ENCODE data around the gene GDPD1. TPM values are rescaled to one million over a fixed set of nuclear protein-coding genes. Genes with fewer than 3 reads are reported as not detected.
A peak's percentile ranks its signal among the peaks of the same experiment; 100 is the strongest.

GDPD1 gene
- total and polyA plus RNA-seq, 2 experiments from 2014 or later: 0.40 to 2.3 TPM

DNA sequence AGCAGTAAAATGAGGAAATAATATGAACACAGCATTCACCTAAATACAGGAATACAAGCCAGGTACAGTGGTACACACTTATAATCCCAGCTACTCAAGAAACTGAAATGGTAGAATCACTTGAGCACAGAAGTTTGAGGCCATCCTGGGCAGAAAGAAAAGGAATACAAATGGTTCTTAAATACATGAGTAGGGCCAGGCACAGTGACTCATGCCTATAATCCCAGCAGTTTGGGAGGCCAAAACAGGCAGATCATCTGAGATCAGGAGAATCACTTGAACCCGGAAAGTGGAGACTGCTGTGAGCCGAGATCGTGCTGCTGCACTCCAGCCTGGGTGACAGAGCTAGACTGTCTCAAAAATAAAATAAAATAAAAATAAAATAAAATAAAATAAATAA lies 33.5 kb upstream of the GDPD1 start:
- no peak overlapping the region for H3K27ac ChIP-seq
- no peak overlapping the region for H3K4me3 ChIP-seq
- no peak for TF ChIP-seq EZH2 (IDR thresholded peaks at IDR 0.05; ENCODE audit: insufficient read depth, poor library complexity, severe bottlenecking)
- TF ChIP-seq EZH2phosphoT487 (IDR thresholded peaks at IDR 0.05; ENCODE audit: insufficient read depth, low read depth): no peak
- DNase-seq: peak; percentile 19
- in situ Hi-C loops (cut with MboI): no loop called here
- no peak overlapping the region for H3K9ac ChIP-seq
- 98% methylated on average over 3 of the region's 3 CpGs for WGBS, 2 experiments (ENCODE audit: low coverage in 1 of 2, low lambda C conversion rate in 2 of 2, missing lambda C conversion rate in 2 of 2)
- no peaks in the 10 kb centered on the region for H3K4me1 ChIP-seq (ENCODE audit: insufficient read depth)
- 0 out of 2 replicates have a peak, but pooled peaks cover 6% of the 10 kb centered on the region for H3K36me3 ChIP-seq (ENCODE audit: low read depth)
- H3K9me3 ChIP-seq (ENCODE audit: low read depth): no peaks in the 10 kb centered on the region
- H3K4me2 ChIP-seq (ENCODE audit: unreplicated experiment): no peak overlapping the region
- H3K9me2 ChIP-seq (ENCODE audit: insufficient read depth): no peaks in the 10 kb centered on the region
- no peaks in the 10 kb centered on the region for H4K20me1 ChIP-seq (ENCODE audit: insufficient read depth)
- H3F3A ChIP-seq (ENCODE audit: insufficient read depth): no peaks in the 10 kb centered on the region
- no peaks in the 10 kb centered on the region for H3K79me2 ChIP-seq (ENCODE audit: insufficient read depth)
- H2AFZ ChIP-seq: no peak overlapping the region
- H3K27me3 ChIP-seq (replicated peaks; ENCODE audit: insufficient read depth): no peaks in the 10 kb centered on the region

GRCh38 chr17:59190806-59191205 lies 29.5 kb upstream of the GDPD1 start:
- DNase-seq: no peak
- H3K36me3 ChIP-seq (ENCODE audit: low read depth): peaks cover under 1% of the 10 kb centered on the region; the same call in 1 of the 2 replicates
- in situ Hi-C loops (cut with MboI): no loop called here
- H3K9me2 ChIP-seq (ENCODE audit: insufficient read depth): no peaks in the 10 kb centered on the region
- no peaks in the 10 kb centered on the region for H3K9me3 ChIP-seq (ENCODE audit: low read depth)
- no peak overlapping the region for H2AFZ ChIP-seq
- no peaks in the 10 kb centered on the region for H3F3A ChIP-seq (ENCODE audit: insufficient read depth)
- no peak overlapping the region for H3K27ac ChIP-seq
- H3K4me3 ChIP-seq: no peak overlapping the region
- no peak overlapping the region for H3K9ac ChIP-seq
- no peaks in the 10 kb centered on the region for H4K20me1 ChIP-seq (ENCODE audit: insufficient read depth)
- no peak overlapping the region for H3K4me2 ChIP-seq (ENCODE audit: unreplicated experiment)
- no peaks in the 10 kb centered on the region for H3K27me3 ChIP-seq (replicated peaks; ENCODE audit: insufficient read depth)
- H3K4me1 ChIP-seq (ENCODE audit: insufficient read depth): no peaks in the 10 kb centered on the region
- no peaks in the 10 kb centered on the region for H3K79me2 ChIP-seq (ENCODE audit: insufficient read depth)
- TF ChIP-seq EZH2phosphoT487 (IDR thresholded peaks at IDR 0.05; ENCODE audit: insufficient read depth, low read depth): no peak
- TF ChIP-seq EZH2 (IDR thresholded peaks at IDR 0.05; ENCODE audit: insufficient read depth, poor library complexity, severe bottlenecking): no peak
- WGBS, 2 experiments (ENCODE audit: low coverage in 1 of 2, low lambda C conversion rate in 2 of 2, missing lambda C conversion rate in 2 of 2): 96 to 100% methylated on average over 2 of the region's 2 CpGs

GRCh38 chr17:59193336-59193862 lies 26.9 kb upstream of the GDPD1 start:
- Histone ChIP-seq H4K20me1 (ENCODE audit: insufficient read depth) (no peaks in the 10 kb centered on the region), H3K9ac (no peak overlapping the region), H3K27me3 (replicated peaks; ENCODE audit: insufficient read depth) (no peaks in the 10 kb centered on the region), H2AFZ (no peak overlapping the region), H3K36me3 (ENCODE audit: low read depth) (no peaks in the 10 kb centered on the region; the same call in 1 of the 2 replicates), H3K4me1 (ENCODE audit: insufficient read depth) (no peaks in the 10 kb centered on the region), H3K9me2 (ENCODE audit: insufficient read depth) (no peaks in the 10 kb centered on the region), H3K4me3 (no peak overlapping the region), H3K27ac (no peak overlapping the region), H3F3A (ENCODE audit: insufficient read depth) (no peaks in the 10 kb centered on the region), H3K79me2 (ENCODE audit: insufficient read depth) (no peaks in the 10 kb centered on the region), H3K4me2 (ENCODE audit: unreplicated experiment) (no peak overlapping the region), H3K9me3 (ENCODE audit: low read depth) (no peaks in the 10 kb centered on the region)
- WGBS, 2 experiments (ENCODE audit: low coverage in 1 of 2, low lambda C conversion rate in 2 of 2, missing lambda C conversion rate in 2 of 2): 86 to 91% methylated on average over 3 of the region's 3 CpGs
- in situ Hi-C loops (cut with MboI): no loop called here
- TF ChIP-seq EZH2 (IDR thresholded peaks at IDR 0.05; ENCODE audit: insufficient read depth, poor library complexity, severe bottlenecking) (no peak), EZH2phosphoT487 (IDR thresholded peaks at IDR 0.05; ENCODE audit: insufficient read depth, low read depth) (no peak)
- no peak for DNase-seq

DNA sequence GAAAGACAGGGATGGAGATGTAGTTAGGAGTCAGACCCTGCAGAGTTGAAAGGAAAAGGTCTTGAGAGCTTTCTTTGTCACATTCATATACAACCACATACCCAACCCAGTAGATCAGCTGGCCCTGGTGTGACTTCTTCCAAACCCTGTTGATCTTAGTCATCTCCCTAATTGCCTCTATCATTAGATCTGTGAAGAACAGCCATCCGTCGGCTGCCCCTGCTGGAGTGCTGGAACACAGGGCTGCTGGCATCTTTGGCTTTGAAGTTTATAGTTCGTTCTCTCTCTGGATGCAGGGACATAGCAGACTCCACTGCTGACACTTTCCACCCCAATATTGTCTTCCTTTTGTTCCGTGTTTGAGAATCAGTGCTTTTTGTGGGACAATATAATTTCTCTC lies 20.9 kb upstream of the GDPD1 start:
- H3K9me2 ChIP-seq (ENCODE audit: insufficient read depth): no peaks in the 10 kb centered on the region
- no peak overlapping the region for H3K27ac ChIP-seq
- H3F3A ChIP-seq (ENCODE audit: insufficient read depth): no peaks in the 10 kb centered on the region
- H3K9ac ChIP-seq: no peak overlapping the region
- no peaks in the 10 kb centered on the region for H3K27me3 ChIP-seq (replicated peaks; ENCODE audit: insufficient read depth)
- no peaks in the 10 kb centered on the region for H3K9me3 ChIP-seq (ENCODE audit: low read depth)
- no peaks in the 10 kb centered on the region for H4K20me1 ChIP-seq (ENCODE audit: insufficient read depth)
- in situ Hi-C loops (cut with MboI): no loop called here
- no peak overlapping the region for H2AFZ ChIP-seq
- no peak overlapping the region for H3K4me3 ChIP-seq
- WGBS, 2 experiments (ENCODE audit: low coverage in 1 of 2, low lambda C conversion rate in 2 of 2, missing lambda C conversion rate in 2 of 2): 88 to 95% methylated on average over 4 of the region's 4 CpGs
- H3K36me3 ChIP-seq (ENCODE audit: low read depth): no peaks in the 10 kb centered on the region; the same call in 1 of the 2 replicates
- DNase-seq: no peak
- no peak for TF ChIP-seq EZH2 (IDR thresholded peaks at IDR 0.05; ENCODE audit: insufficient read depth, poor library complexity, severe bottlenecking)
- no peak for TF ChIP-seq EZH2phosphoT487 (IDR thresholded peaks at IDR 0.05; ENCODE audit: insufficient read depth, low read depth)
- H3K79me2 ChIP-seq (ENCODE audit: insufficient read depth): no peaks in the 10 kb centered on the region
- H3K4me2 ChIP-seq (ENCODE audit: unreplicated experiment): no peak overlapping the region
- no peaks in the 10 kb centered on the region for H3K4me1 ChIP-seq (ENCODE audit: insufficient read depth)

DNA sequence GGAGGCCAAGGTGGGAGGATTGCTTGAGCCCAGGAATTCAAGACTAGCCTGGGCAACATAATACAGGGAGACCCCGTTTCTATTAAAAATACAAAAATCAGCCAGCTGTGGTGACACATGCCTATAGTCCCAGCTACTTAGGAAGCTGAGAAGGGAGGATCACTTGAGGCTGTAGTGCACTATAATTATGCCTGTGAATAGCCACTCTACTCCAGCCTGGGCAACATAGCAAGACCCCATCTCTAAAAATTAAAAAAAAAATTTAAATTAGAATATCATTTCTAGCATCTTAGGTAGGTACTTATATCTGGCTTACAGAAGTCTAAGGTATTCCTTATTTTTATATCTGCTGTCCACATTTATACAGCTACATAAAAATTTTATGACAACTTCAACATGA lies 18.0 kb upstream of the GDPD1 start:
- Histone ChIP-seq H3K27ac (no peak overlapping the region), H3F3A (ENCODE audit: insufficient read depth) (no peaks in the 10 kb centered on the region), H3K79me2 (ENCODE audit: insufficient read depth) (no peaks in the 10 kb centered on the region), H3K4me2 (ENCODE audit: unreplicated experiment) (no peak overlapping the region), H3K36me3 (ENCODE audit: low read depth) (no peaks in the 10 kb centered on the region), H3K4me1 (ENCODE audit: insufficient read depth) (no peaks in the 10 kb centered on the region), H3K4me3 (no peak overlapping the region), H2AFZ (no peak overlapping the region), H3K9ac (no peak overlapping the region), H3K9me3 (ENCODE audit: low read depth) (no peaks in the 10 kb centered on the region), H3K27me3 (replicated peaks; ENCODE audit: insufficient read depth) (no peaks in the 10 kb centered on the region), H3K9me2 (ENCODE audit: insufficient read depth) (no peaks in the 10 kb centered on the region), H4K20me1 (ENCODE audit: insufficient read depth) (no peaks in the 10 kb centered on the region)
- no peak for DNase-seq
- WGBS, 2 experiments (ENCODE audit: low coverage in 1 of 2, low lambda C conversion rate in 2 of 2, missing lambda C conversion rate in 2 of 2): 91 to 100% methylated on average over 1 of the region's 1 CpG
- in situ Hi-C loops (cut with MboI): no loop called here
- TF ChIP-seq EZH2 (IDR thresholded peaks at IDR 0.05; ENCODE audit: insufficient read depth, poor library complexity, severe bottlenecking) (no peak), EZH2phosphoT487 (IDR thresholded peaks at IDR 0.05; ENCODE audit: insufficient read depth, low read depth) (no peak)
